ENCODE measurements around the gene CMAS. TPM values are rescaled to one million over a fixed set of nuclear protein-coding genes. Genes with fewer than 3 reads are reported as not detected.

The CMAS gene
- total RNA-seq, 6 experiments from 2014 or later: 27.7 to 37.0 (median 35.7) TPM

DNA sequence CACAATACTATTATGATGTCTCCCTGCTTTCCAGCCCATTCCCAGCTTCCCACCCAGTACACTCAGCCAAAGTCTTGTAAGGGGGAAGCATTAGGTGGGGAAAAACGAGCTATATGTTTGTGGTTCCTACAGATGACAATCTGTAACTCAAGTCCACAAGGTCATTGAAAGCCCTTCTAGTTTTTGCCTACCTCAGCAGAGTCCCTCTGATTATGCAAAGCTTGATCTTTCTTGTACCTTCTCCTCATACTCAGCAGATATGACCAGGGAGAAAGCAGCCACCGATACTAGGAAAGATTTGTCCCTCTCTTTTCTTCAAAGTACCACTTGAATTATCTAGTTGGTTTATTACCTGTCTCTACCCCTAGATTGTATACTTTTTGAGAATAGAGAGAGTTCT lies 10.6 kb downstream of the CMAS start:
- DNase-seq: no peak
- Mint-ChIP-seq H3K27ac (no peak overlapping the region), H3K4me1 (ENCODE audit: low read depth) (no peaks in the 10 kb centered on the region), H3K36me3 (ENCODE audit: low read depth) (0 out of 2 replicates have a peak, but pooled peaks cover 5% of the 10 kb centered on the region), H3K9me3 (no peaks in the 10 kb centered on the region), H3K4me3 (no peak overlapping the region), H3K27me3 (ENCODE audit: insufficient read depth) (no peaks in the 10 kb centered on the region)
- no peak for TF ChIP-seq CTCF (IDR thresholded peaks at IDR 0.05)

- no peak for DNase-seq
- Mint-ChIP-seq H3K4me1 (ENCODE audit: low read depth) (no peaks in the 10 kb centered on the region), H3K4me3 (no peak overlapping the region), H3K9me3 (no peaks in the 10 kb centered on the region), H3K27ac (no peak overlapping the region), H3K36me3 (ENCODE audit: low read depth) (peaks cover 7% of the 10 kb centered on the region; the same call in 1 of the 2 replicates), H3K27me3 (ENCODE audit: insufficient read depth) (no peaks in the 10 kb centered on the region)
- no peak for TF ChIP-seq CTCF (IDR thresholded peaks at IDR 0.05)
Observed at GRCh38 chr12:22059976-22060647, 14.1 kb downstream of the CMAS start.

DNA sequence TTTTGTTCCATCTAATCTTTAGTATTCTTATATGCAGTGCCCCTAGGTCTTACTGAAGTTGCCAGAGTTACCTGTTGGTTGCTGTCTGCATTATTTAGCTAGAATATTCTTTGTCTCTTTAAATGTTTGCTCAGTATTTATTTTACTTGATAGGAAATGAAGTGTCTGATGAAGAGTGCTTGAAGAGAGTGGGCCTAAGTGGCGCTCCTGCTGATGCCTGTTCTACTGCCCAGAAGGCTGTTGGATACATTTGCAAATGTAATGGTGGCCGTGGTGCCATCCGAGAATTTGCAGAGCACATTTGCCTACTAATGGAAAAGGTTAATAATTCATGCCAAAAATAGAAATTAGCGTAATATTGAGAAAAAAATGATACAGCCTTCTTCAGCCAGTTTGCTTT lies 18.9 kb downstream of the CMAS start:
- DNase-seq: no peak
- Mint-ChIP-seq H3K27me3 (ENCODE audit: insufficient read depth) (no peaks in the 10 kb centered on the region), H3K36me3 (ENCODE audit: low read depth) (peaks cover 21% of the 10 kb centered on the region), H3K4me1 (ENCODE audit: low read depth) (no peaks in the 10 kb centered on the region), H3K4me3 (no peak overlapping the region), H3K27ac (no peak overlapping the region), H3K9me3 (no peaks in the 10 kb centered on the region)
- TF ChIP-seq CTCF (IDR thresholded peaks at IDR 0.05): no peak

DNA sequence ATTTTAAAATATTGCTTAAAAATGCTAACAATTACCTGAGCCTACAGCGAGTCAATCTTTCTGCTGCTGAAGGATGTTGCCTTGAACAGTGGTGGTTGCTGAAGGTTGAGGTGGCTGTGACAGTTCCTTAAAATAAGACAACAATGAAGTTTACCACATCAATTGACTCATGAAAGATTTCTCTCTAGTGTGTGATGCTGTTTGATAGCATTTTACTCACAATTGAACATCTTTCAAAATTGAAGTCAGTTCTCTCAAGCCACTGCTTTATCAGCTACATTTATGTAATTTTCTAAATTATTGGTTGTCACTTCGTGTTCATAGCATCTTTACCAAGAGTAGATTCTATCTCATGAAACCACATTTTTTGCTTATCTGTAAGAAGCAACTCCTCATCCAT lies 20.3 kb downstream of the CMAS start:
- peaks cover 2% of the 10 kb centered on the region; the same call in 1 of the 2 replicates for H3K27me3 Mint-ChIP-seq (ENCODE audit: insufficient read depth)
- TF ChIP-seq CTCF (IDR thresholded peaks at IDR 0.05): no peak
- no peak for DNase-seq
- no peak overlapping the region for H3K4me3 Mint-ChIP-seq
- no peaks in the 10 kb centered on the region for H3K9me3 Mint-ChIP-seq
- peaks cover 21% of the 10 kb centered on the region for H3K36me3 Mint-ChIP-seq (ENCODE audit: low read depth)
- no peak overlapping the region for H3K27ac Mint-ChIP-seq
- no peaks in the 10 kb centered on the region for H3K4me1 Mint-ChIP-seq (ENCODE audit: low read depth)

DNA sequence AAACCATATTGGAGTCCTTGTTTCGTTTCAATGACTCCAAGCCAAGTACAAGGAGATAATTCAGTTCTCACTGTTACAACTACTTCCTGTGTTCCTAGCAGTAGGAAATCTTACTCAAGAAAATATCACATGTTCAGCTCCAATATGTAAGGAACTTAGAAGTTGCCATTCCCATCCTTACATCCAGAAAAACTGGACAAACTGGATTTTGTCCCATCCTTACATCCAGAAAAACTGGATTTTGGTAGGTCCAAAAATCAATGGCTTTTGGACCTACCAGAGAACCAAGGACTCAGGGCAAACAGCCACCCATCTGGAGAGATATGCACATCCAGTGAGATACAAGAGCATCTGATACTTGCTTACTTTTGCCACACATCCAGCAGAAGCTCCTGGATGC lies 23.8 kb downstream of the CMAS start:
- H3K27me3 Mint-ChIP-seq (ENCODE audit: insufficient read depth): peaks cover 2% of the 10 kb centered on the region; the same call in 1 of the 2 replicates
- no peak overlapping the region for H3K27ac Mint-ChIP-seq
- H3K36me3 Mint-ChIP-seq (ENCODE audit: low read depth): peaks cover 21% of the 10 kb centered on the region
- no peak overlapping the region for H3K4me3 Mint-ChIP-seq
- no peak for TF ChIP-seq CTCF (IDR thresholded peaks at IDR 0.05)
- no peak for DNase-seq
- H3K9me3 Mint-ChIP-seq: no peaks in the 10 kb centered on the region
- H3K4me1 Mint-ChIP-seq (ENCODE audit: low read depth): no peaks in the 10 kb centered on the region
